ENCODE data around the gene TMEFF2.

TMEFF2 gene

GRCh38 chr2:191954451-191954850, 240.3 kb downstream of the TMEFF2 start:
- no peak for DNase-seq

DNA sequence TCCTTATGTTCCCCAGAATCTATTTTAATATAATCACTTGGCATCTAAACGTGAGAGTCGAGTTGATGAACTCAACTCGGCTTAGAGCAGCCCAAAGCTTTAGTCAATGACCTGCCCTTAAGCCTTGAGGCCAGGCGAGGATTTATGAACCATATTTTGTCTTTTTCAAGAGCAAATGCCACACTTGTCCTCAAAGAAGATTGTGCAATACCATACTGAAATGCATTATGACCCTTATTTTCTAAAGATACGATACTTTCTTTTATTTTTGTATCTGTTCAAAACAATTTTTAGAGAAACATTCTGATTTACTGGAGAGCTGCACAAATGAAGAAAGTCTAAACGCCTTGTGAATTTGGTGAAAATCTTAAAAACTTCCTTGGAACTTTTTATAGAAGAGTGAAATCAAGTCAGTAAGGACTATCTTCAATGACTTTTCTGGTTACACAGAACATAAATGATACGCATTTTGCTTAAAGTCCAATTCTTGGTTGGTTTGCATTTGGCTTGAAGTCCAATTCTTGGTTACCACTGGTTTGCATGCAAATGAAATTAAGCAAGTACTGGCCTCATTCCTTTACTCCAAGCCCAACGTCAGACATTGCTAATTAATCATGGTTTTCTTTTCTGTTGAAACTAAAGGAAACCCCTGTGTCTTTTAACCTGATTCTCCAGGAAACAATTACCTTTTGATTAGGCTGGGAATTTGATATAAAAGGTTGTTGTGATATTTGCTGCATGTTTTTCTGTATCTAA, 242.0 kb downstream of the TMEFF2 start:
- no peak for DNase-seq

DNA sequence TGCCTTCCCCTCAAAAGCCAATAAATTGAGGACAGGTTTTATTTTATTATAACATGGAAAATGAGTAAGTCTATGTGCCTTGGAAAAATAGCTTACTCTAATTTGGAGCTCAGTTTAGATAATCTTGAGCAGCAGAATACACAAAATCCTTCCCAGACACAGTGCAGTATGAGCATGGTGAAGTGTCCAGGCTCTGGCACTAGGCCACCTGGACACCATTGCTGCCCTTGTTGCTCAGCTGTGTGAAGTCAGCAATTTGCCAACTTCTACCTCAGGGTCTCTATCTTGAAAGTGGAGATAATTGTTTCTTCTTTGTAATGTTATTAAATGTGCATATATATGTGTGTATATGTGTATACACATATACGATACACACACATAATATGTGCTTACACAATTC, 242.9 kb downstream of the TMEFF2 start:
- no peak for DNase-seq

GRCh38 chr2:191951376-191951775, 243.4 kb downstream of the TMEFF2 start:
- DNase-seq: no peak

GRCh38 chr2:191950132-191950874, 244.4 kb downstream of the TMEFF2 start:
- DNase-seq: no peak

- DNase-seq: no peak
Observed at GRCh38 chr2:191947235-191947634, 247.5 kb downstream of the TMEFF2 start.

DNA sequence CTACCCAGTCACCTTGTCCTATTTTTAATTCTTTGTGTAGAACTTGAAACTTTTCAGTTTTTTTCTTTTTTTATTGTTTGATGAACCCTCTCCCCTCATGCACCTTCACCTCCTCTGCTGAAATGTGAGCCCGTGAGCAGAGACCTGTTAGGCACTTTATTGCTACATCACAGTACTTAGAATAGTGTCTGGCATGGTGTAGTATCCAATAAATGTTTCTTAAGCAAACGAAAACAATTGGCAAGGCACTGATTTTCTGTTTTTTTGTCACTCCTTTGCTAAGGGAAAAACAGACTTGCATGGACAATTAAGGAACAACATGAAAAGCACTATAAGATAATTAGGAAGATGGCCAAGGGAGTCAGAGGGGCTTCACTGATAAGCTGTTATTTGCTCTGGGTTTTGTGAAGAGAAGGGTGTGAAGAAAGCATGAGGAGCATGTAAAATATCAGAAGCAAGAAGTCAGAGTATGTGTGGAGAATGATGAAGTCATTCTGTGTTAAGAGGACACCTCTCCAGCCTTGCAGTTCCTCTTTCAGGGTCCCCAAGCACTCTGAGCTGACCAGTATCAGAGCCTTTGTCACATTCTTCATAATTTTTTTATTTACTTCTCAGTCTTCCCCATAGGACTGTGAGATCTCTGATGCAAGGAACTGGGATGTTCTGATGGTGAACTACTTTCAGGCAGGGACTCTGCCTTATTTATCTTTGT, 248.1 kb downstream of the TMEFF2 start:
- DNase-seq: no peak

DNA sequence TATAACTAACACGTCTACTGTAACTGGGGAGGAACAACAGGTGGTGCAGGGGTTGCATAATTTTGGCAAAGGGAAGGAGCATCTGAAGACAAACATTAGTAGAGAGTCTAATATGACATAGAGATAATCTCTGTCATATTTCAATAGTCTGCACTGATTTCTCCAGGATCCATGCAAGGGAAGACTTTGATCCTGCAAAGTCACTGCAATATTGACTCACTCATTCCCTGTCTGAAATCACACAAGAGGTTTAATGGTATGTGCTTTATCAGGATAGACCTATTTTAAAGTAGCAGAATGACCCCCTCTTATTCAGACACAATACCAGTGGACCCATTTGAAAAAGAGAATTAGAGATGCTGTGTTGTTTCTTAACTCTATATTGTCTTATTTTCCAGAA, 249.1 kb downstream of the TMEFF2 start:
- no peak for DNase-seq

- DNase-seq: no peak
Observed at GRCh38 chr2:191942739-191943103, 252.0 kb downstream of the TMEFF2 start.

DNA sequence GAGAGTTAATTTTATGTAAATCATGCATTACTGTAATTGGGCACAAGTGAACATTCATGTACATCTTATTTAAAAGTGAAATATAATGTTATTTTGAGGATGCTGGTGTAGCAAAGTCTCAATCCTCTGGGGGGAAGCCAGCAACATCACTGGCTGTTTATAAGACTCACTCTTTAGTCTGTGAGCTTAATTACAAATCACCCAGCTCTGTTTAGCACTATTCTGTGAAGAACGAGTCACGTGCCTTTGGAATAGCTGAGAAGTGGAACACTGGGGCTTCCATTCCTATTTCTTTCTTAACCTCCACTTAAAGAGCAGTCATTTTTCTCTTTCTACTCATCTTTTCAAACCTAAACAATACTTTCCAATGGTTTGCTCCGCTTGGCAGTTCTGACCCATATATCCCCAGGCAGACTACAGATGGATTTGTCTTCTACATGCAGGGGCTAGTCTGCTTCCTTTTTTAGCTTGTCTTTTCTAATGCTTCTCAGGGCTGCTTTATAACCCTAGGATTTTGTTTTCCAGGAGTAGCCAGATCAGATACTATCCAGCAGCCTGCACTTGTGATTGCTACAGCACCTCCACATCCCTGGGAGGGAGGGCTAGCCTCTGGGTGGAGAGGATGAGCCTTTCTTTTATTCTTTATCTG, 252.5 kb downstream of the TMEFF2 start:
- no peak for DNase-seq

DNA sequence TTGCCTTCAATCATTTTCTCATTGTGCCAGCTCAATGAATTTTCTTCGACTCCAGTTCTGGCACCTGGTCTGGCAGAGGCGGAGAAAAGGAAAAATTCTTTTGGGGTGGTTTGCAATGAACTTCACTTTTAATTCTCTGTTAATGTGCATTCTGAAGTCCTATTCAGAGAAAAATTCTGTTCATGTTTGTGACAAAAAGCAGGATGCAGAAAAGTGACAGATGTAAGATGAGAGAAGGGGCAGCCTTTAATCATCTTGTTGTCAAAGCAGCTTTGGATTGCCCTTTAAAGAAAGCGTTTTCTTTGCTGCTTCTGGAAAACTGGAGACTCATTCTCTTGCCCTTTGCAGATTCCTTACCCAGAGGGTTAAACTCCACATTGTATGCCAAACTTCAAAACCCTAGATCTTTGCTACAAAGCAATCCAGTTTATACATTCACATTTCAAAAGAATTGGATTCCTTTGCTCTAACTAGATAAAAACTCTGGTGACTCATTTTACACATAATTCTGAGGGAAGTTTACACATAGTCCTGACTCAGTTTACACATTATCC, 253.3 kb downstream of the TMEFF2 start:
- no peak for DNase-seq

DNA sequence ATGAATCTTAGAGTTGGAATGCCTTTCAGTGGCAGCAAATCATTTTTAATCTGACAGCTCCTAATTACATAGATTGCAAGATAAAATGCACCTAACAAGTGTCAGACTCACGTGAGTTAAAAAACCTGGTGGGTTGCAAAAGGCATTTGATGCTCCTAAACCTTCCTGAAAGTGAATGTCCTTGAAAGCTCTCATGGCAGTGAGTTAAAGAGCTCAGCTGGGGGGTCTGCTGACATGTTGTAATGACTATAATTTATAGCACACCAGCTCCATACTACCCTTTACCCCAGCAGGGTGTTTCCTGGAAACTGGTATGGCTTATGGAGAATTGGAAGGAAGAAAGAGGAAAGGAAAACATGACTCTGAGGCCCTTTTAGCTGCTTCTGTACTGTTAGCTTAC, 256.0 kb downstream of the TMEFF2 start:
- no peak for DNase-seq

DNA sequence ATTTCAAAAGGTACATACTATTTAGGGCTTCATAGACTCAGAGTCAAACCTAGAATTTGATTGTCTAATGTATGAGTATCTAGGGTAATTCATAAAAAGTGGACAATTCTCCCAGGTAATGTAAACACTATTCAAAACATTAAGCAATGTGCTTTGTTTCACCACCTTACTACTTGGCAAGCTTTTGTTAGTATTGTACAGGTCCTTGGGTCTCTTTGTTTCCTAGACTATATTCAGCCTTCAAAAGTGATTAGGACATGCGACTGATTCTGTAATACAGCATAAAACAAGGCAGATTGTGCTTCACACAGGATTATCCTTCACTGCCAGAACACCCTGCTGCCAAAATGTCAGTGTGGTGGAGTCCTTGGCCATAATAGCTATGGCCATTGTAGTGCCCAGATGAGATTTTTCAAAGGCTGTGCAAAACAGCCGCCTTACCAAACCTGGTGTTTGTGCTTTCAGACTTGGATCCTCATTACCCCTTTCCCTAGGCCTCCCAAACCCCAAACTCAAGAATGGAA, 257.8 kb downstream of the TMEFF2 start:
- DNase-seq: no peak

- DNase-seq: no peak
Observed at GRCh38 chr2:191935247-191935646, 259.5 kb downstream of the TMEFF2 start.

DNA sequence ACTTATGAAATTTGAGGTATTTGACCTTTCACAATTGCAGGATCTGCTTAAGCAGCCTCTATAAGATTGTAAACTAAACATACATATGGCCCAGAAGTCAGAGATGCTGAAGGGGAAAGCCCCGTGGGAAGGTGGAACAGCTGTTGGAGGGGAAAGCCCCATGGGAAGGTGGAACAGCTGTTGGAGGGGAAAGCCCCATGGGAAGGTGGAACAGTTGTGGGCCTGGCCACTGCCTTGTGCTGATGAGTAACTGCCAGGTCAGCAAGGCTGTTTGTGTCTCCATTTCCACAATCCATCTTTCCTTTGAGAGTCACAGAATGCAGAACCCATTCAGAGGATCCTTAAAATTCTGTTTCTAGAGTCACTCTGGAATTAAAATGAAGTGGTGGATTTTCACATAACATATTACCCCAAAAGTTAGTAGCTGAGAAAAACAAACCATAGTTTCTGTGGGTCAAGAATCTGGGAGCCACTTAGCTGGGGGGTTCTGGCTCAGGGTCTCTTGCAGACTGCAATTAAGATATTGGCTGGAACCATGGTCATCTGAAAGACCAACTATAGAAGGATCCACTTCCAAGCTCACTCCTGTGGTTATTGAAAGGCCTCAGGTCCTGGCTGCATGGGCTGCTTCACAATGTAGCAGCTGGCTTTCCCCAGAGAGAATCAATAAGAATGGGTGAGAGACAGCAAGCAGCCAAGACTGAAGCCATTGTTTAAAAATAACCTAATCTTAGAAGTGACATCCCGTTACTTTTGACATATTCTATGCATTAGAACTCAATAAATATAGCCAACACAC, 261.2 kb downstream of the TMEFF2 start:
- no peak for DNase-seq

DNA sequence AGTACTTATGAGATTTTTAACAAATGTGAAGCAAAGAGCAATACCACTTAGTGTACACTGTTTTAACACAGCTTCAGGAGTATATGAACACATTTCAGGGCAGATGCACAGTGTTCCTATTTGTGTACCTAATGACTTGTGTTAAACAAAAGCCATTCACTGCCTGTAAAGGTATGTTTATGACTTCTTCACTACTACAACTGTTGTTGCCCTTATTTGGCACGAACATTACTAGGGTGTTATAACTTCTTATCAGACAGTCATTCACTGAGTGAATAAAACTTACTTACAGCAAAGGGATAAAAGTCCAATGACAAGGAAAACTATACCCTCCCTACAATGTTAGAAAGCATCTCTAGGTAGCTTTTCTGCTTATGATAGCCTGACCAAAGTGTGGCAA, 262.4 kb downstream of the TMEFF2 start:
- DNase-seq: no peak

GRCh38 chr2:191931329-191931728, 263.4 kb downstream of the TMEFF2 start:
- no peak for DNase-seq

- no peak for DNase-seq
Observed at GRCh38 chr2:191930205-191930604, 264.5 kb downstream of the TMEFF2 start.

- no peak for DNase-seq
Observed at GRCh38 chr2:191929288-191929687, 265.4 kb downstream of the TMEFF2 start.

DNA sequence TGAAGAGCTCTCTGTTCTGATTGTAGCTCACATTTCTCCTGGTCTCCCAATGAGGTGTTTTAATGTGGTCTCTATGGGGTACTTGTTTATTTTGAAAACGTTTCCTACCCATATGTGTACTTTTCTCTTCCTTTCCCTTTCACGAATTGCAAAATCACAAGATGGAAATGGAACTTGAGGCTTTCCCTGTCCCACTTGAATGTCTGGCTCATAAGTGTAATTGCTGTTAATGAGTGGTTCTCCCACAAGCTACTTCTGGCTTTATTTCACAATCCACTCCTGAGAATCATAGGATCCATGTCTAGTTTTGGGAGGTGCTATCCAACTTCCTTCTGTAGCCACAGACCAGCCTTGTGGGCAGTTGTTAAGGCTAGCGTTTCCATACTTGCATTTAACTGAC, 266.7 kb downstream of the TMEFF2 start:
- no peak for DNase-seq

DNA sequence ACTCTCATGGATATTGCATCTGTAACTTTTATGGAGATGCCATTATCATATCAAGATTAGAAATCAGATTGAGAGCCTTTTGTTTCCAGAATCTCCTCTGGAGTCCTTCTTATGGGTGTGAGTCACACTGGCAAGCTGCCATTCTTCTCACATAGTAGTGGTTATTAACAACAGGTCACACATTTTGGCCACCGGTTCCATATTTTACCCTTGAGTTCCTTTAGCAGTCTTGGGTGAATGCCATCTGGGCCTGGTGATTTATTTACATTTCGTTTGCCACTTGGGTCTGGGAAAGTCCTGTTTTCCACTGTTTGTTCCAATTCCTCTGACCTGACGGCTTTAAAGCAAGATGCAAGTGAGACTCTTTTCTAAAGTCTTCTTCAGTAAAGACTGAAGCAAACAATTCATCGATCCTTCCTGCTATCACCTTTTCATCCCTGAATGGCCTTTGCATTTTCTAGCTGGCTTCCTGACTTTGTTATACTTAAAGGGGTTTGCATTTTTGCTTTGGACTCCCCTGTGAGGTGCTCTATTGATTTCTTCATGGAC, 267.3 kb downstream of the TMEFF2 start:
- DNase-seq: no peak

GRCh38 chr2:191926671-191927070, 268.1 kb downstream of the TMEFF2 start:
- DNase-seq: no peak

Data from right forelimb (tissue), 1 donor.